ENCODE data around the gene TOMM7.

DNA sequence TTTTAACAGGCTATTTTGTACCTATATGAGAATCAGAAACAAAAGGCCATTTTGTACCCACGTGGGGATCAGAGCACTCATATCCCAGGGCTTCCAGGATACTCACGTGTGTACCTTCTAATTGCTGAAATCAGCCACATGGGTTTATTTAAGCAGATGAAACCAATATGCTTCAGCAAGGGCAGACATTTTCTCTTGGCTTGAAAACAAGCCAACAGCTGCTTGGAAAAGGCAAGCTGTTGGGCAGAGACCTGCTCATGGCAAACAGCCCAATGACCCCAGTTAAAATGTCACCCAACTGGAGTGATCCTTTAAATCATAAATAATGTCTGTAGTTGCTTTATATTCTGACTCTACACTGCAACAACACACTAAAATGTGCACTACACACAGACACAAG is 26.5 kb upstream of the TOMM7 start:
- TF ChIP-seq, protein P1, sequence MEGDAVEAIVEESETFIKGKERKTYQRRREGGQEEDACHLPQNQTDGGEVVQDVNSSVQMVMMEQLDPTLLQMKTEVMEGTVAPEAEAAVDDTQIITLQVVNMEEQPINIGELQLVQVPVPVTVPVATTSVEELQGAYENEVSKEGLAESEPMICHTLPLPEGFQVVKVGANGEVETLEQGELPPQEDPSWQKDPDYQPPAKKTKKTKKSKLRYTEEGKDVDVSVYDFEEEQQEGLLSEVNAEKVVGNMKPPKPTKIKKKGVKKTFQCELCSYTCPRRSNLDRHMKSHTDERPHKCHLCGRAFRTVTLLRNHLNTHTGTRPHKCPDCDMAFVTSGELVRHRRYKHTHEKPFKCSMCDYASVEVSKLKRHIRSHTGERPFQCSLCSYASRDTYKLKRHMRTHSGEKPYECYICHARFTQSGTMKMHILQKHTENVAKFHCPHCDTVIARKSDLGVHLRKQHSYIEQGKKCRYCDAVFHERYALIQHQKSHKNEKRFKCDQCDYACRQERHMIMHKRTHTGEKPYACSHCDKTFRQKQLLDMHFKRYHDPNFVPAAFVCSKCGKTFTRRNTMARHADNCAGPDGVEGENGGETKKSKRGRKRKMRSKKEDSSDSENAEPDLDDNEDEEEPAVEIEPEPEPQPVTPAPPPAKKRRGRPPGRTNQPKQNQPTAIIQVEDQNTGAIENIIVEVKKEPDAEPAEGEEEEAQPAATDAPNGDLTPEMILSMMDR (IDR thresholded peaks at IDR 0.05) = no peak
- TF ChIP-seq POLR2A (IDR thresholded peaks at IDR 0.05) = no peak
